H9 (cell line): Measurements from ENCODE around the gene RALA. TPM values are rescaled to one million over a fixed set of nuclear protein-coding genes. Genes with fewer than 3 reads are reported as not detected.

Source experiments
- DNase-seq: peaks from one replicate; pipeline ENCODE4 v3.0.0-alpha.2; 2017
- H2AFZ ChIP-seq: one replicate; pipeline ENCODE4 v1.6.1; 2013; ENCODE audit warnings: mild to moderate bottlenecking, low read length, control low read depth, moderate library complexity
- H2AK5ac ChIP-seq: 2 replicates; pipeline ENCODE4 v1.6.1; 2013; ENCODE audit warnings: low read length, control low read depth, mixed read lengths; ENCODE audit not compliant: insufficient read length
- H2BK120ac ChIP-seq: one replicate; pipeline ENCODE4 v1.6.1; 2013; ENCODE audit warnings: low read depth, mild to moderate bottlenecking, low read length, control low read depth, inconsistent platforms; ENCODE audit not compliant: poor library complexity, severe bottlenecking
- H2BK12ac ChIP-seq: 2 replicates; pipeline ENCODE4 v1.6.1; 2013; ENCODE audit warnings: low read length, control low read depth, mixed read lengths, low read depth; ENCODE audit not compliant: insufficient read length
- H2BK15ac ChIP-seq: 2 replicates; pipeline ENCODE4 v1.6.1; 2013; ENCODE audit warnings: low read depth, low read length, control low read depth
- H2BK20ac ChIP-seq: one replicate; pipeline ENCODE4 v1.6.1; 2013; ENCODE audit warnings: low read depth, mild to moderate bottlenecking, low read length, control low read depth, inconsistent platforms; ENCODE audit not compliant: poor library complexity, severe bottlenecking
- H2BK5ac ChIP-seq: 2 replicates; pipeline ENCODE4 v1.6.1; 2013; ENCODE audit warnings: low read length, control low read depth, mixed read lengths; ENCODE audit not compliant: insufficient read length
- H3K14ac ChIP-seq: 2 replicates; pipeline ENCODE4 v1.6.1; 2013; ENCODE audit warnings: low read length, control low read depth; ENCODE audit not compliant: insufficient read depth
- H3K18ac ChIP-seq: 2 replicates; pipeline ENCODE4 v1.6.1; 2013; ENCODE audit warnings: low read depth, mild to moderate bottlenecking, mixed read lengths, low read length, control low read depth; ENCODE audit not compliant: insufficient read length
- H3K23ac ChIP-seq: 2 replicates; pipeline ENCODE4 v1.6.1; 2013; ENCODE audit warnings: low read length, control low read depth, mixed read lengths, low read depth; ENCODE audit not compliant: insufficient read length
- H3K23me2 ChIP-seq: 2 replicates; pipeline ENCODE4 v1.6.1; 2013; ENCODE audit warnings: low read depth, mild to moderate bottlenecking, mixed read lengths, low read length, control low read depth; ENCODE audit not compliant: insufficient read length, poor library complexity, severe bottlenecking
- H3K27ac ChIP-seq: 2 replicates; pipeline ENCODE4 v1.5.1; 2013; ENCODE audit warnings: low read length, control low read depth, mixed read lengths, low read depth; ENCODE audit not compliant: insufficient read length
- H3K27me3 ChIP-seq: 2 replicates; pipeline ENCODE4 v1.6.1; 2013; ENCODE audit warnings: low read length, control low read depth, inconsistent platforms; ENCODE audit not compliant: insufficient read depth
- H3K4ac ChIP-seq: 2 replicates; pipeline ENCODE4 v1.6.1; 2013; ENCODE audit warnings: low read depth, mild to moderate bottlenecking, control low read depth, inconsistent platforms, low read length, moderate library complexity
- H3K4me1 ChIP-seq: 2 replicates; pipeline ENCODE4 v1.6.1; 2013; ENCODE audit warnings: low read length, control low read depth, inconsistent platforms; ENCODE audit not compliant: insufficient read depth
- H3K4me2 ChIP-seq: 2 replicates; pipeline ENCODE4 v1.6.1; 2013; ENCODE audit warnings: low read length, control low read depth, mixed read lengths; ENCODE audit not compliant: insufficient read length, insufficient read depth
- H3K56ac ChIP-seq: 2 replicates; pipeline ENCODE4 v1.6.1; 2013; ENCODE audit warnings: low read depth, mild to moderate bottlenecking, mixed read lengths, low read length, control low read depth; ENCODE audit not compliant: insufficient read length
- H3K79me1 ChIP-seq: 2 replicates; pipeline ENCODE4 v1.6.1; 2013; ENCODE audit warnings: low read depth, mild to moderate bottlenecking, moderate library complexity, low read length, control low read depth, inconsistent platforms; ENCODE audit not compliant: insufficient read depth, poor library complexity, severe bottlenecking
- H3K79me2 ChIP-seq: 2 replicates; pipeline ENCODE4 v1.6.1; 2013; ENCODE audit warnings: low read length, control low read depth, inconsistent platforms; ENCODE audit not compliant: insufficient read depth
- H3K9ac ChIP-seq: 2 replicates; pipeline ENCODE4 v1.6.1; 2013; ENCODE audit warnings: low read length, control low read depth, mixed read lengths; ENCODE audit not compliant: insufficient read length; ENCODE audit errors: extremely low read depth
- H3K9me3 ChIP-seq: one replicate; pipeline ENCODE4 v1.6.1; 2013; ENCODE audit warnings: low read depth, low read length, inconsistent platforms; ENCODE audit not compliant: control insufficient read depth
- H3T11ph ChIP-seq: one replicate; pipeline ENCODE4 v1.6.1; 2013; ENCODE audit warnings: mild to moderate bottlenecking, low read length, control low read depth, inconsistent platforms
- H4K20me1 ChIP-seq: one replicate; pipeline ENCODE4 v1.6.1; 2013; ENCODE audit not compliant: control insufficient read depth, insufficient read length, insufficient read depth
- H4K5ac ChIP-seq: 2 replicates; pipeline ENCODE4 v1.6.1; 2013; ENCODE audit warnings: low read depth, mild to moderate bottlenecking, mixed read lengths, low read length, control low read depth; ENCODE audit not compliant: insufficient read length
- H4K8ac ChIP-seq: replicated peaks from 2 replicates; pipeline ENCODE4 v1.6.1; 2013; ENCODE audit warnings: low read length, control low read depth, mixed read lengths, low read depth; ENCODE audit not compliant: insufficient read length
- H4K91ac ChIP-seq: 2 replicates; pipeline ENCODE4 v1.6.1; 2013; ENCODE audit warnings: low read depth, mild to moderate bottlenecking, moderate library complexity, mixed read lengths, low read length, control low read depth; ENCODE audit not compliant: insufficient read length
- H3K27ac Mint-ChIP-seq, 3 experiments: 2 replicates in 2 of 3; 3 replicates in 1 of 3; pipeline ENCODE4 v1.8.0; 2020 to 2021; ENCODE audit warnings: mixed read lengths in 3 of 3, mild to moderate bottlenecking in 1 of 3, moderate library complexity in 1 of 3
- H3K27me3 Mint-ChIP-seq: 2 replicates; pipeline ENCODE4 v1.8.0; 2021; ENCODE audit warnings: low read depth, mild to moderate bottlenecking, moderate library complexity, mixed read lengths
- H3K36me3 Mint-ChIP-seq, 3 experiments: 2 replicates in 2 of 3; 3 replicates in 1 of 3; pipeline ENCODE4 v1.8.0; 2020 to 2021; ENCODE audit warnings: low read depth in 3 of 3, mixed read lengths in 3 of 3; ENCODE audit not compliant: insufficient read depth in 1 of 3
- H3K4me1 Mint-ChIP-seq, 2 experiments: 2 replicates each; pipeline ENCODE4 v1.8.0; 2020; ENCODE audit warnings: mixed read lengths in 2 of 2
- H3K4me3 Mint-ChIP-seq, 2 experiments: 2 replicates in 1 of 2; 3 replicates in 1 of 2; pipeline ENCODE4 v1.8.0; 2020 to 2021; ENCODE audit warnings: mild to moderate bottlenecking in 2 of 2, mixed read lengths in 2 of 2, moderate library complexity in 1 of 2
- H3K9me3 Mint-ChIP-seq, 2 experiments: 2 replicates in 1 of 2; 3 replicates in 1 of 2; pipeline ENCODE4 v1.8.0; 2020; ENCODE audit warnings: mild to moderate bottlenecking in 2 of 2, mixed read lengths in 2 of 2, moderate library complexity in 1 of 2
- WGBS: extraction: QIAGEN DNeasy Blood & Tissue Kit; methylation state at CpG from one replicate; pipeline ENCODE4 v1.1.7; 2013; ENCODE audit warnings: missing lambda C conversion rate, low lambda C conversion rate, mixed read lengths; ENCODE audit not compliant: insufficient read length; ENCODE audit errors: extremely low coverage; 5-methylcytosine and 5-hydroxymethylcytosine counted together
- total RNA-seq: library from RNA; stranded (reverse); gene quantifications from 2 replicates; pipeline ENCODE4 v1.2.1, GENCODE V29; 2021
- TF ChIP-seq, protein P1 (sequence below): fragments of 200-600 bp; sonication (generic); conservative IDR thresholded peaks from 3 replicates; pipeline ENCODE4 v1.8.0; 2021; ENCODE audit warnings: antibody characterized with exemption, mild to moderate bottlenecking

RALA gene
- total RNA-seq, 1 experiment from 2014 or later, result 57.5 TPM

DNA sequence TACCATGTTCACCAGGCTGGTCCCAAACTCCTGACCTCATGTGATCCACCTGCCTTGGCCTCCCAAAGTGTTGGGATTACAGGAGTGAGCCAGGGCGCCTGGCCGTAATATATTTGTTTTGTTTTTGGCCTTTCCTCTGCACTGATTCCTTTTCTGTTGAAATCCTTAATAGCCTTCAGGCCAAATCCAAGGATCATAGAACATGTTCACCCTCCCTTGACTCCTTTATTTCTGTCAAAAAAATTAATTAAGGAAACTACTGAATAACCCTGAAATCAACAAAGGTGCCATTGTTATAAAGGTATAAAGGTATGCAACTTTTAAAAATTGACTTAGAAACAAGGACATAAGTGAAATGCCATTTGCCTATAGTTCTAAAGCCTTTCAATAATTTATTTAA, 15.5 kb upstream of the RALA start:
- no peak overlapping the region for H2BK15ac ChIP-seq

More for the DNA sequence above, 15.5 kb upstream of the RALA start:
- Histone ChIP-seq H3K23ac (no peak overlapping the region), H3K4me1 (no peaks in the 10 kb centered on the region; the same call in 1 of the 2 replicates), H2BK20ac (no peak overlapping the region), H2BK5ac (no peak overlapping the region), H3K4me2 (no peak overlapping the region), H4K5ac (no peak overlapping the region), H3T11ph (no peak overlapping the region), H2AFZ (no peak overlapping the region), H3K27ac (no peak overlapping the region), H2AK5ac (no peak overlapping the region), H3K4ac (no peak overlapping the region), H3K23me2 (peaks cover 2% of the 10 kb centered on the region), H4K20me1 (no peaks in the 10 kb centered on the region), H3K27me3 (no peaks in the 10 kb centered on the region; the same call in 1 of the 2 replicates), H3K56ac (no peak overlapping the region), H3K79me2 (no peaks in the 10 kb centered on the region), H3K9ac (no peak overlapping the region), H3K14ac (no peak overlapping the region), H2BK12ac (no peak overlapping the region), H3K9me3 (no peaks in the 10 kb centered on the region), H4K91ac (no peak overlapping the region), H4K8ac (no peak overlapping the region), H3K79me1 (no peaks in the 10 kb centered on the region), H2BK120ac (no peak overlapping the region), H3K18ac (no peak overlapping the region)
- no peaks in the 10 kb centered on the region for H3K9me3 Mint-ChIP-seq
- WGBS, result no CpG with 5 or more reads among the region's 2 CpGs
- peaks cover 21% of the 10 kb centered on the region for H3K27me3 Mint-ChIP-seq
- H3K36me3 Mint-ChIP-seq, result no peaks in the 10 kb centered on the region
- H3K27ac Mint-ChIP-seq, result no peak overlapping the region
- no peak overlapping the region for H3K4me3 Mint-ChIP-seq
- peaks cover 3 to 12% of the 10 kb centered on the region in 2 experiments for H3K4me1 Mint-ChIP-seq
- no peak for DNase-seq
- TF ChIP-seq, protein P1, sequence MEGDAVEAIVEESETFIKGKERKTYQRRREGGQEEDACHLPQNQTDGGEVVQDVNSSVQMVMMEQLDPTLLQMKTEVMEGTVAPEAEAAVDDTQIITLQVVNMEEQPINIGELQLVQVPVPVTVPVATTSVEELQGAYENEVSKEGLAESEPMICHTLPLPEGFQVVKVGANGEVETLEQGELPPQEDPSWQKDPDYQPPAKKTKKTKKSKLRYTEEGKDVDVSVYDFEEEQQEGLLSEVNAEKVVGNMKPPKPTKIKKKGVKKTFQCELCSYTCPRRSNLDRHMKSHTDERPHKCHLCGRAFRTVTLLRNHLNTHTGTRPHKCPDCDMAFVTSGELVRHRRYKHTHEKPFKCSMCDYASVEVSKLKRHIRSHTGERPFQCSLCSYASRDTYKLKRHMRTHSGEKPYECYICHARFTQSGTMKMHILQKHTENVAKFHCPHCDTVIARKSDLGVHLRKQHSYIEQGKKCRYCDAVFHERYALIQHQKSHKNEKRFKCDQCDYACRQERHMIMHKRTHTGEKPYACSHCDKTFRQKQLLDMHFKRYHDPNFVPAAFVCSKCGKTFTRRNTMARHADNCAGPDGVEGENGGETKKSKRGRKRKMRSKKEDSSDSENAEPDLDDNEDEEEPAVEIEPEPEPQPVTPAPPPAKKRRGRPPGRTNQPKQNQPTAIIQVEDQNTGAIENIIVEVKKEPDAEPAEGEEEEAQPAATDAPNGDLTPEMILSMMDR, result no peak
